Activated CD4-positive, alpha-beta T cell treated with anti-CD3 and anti-CD28 coated beads for 36 hours (primary cell): ENCODE measurements around the gene CFAP74. TPM values are rescaled to one million over a fixed set of nuclear protein-coding genes. Genes with fewer than 3 reads are reported as not detected.

ENCODE experiments used
- ATAC-seq: fragments of 200-7000 bp; cut with Tn5 transposase; one replicate; pipeline ENCODE4 v1.10.0; 2021; ENCODE audit warnings: mild to moderate bottlenecking, moderate library complexity
- CTCF ChIA-PET: fragments of 350-600 bp; sonication (Branson Sonifier 250); formaldehyde crosslinking; loops from one replicate; lab custom pipeline; 2021; ENCODE audit warnings: antibody characterized with exemption; lab: Charles Lee
- POLR2A ChIA-PET: fragments of 350-600 bp; sonication (Branson Sonifier 250); formaldehyde crosslinking; loops from one replicate; lab custom pipeline; 2021; ENCODE audit warnings: antibody characterized with exemption, inconsistent platforms; lab: Charles Lee
- DNase-seq: peaks from one replicate; pipeline ENCODE4 v3.0.0-alpha.2; 2020
- H3K27ac Mint-ChIP-seq: one replicate; pipeline ENCODE4 v1.8.0; 2021; ENCODE audit warnings: mixed read lengths
- H3K27me3 Mint-ChIP-seq: one replicate; pipeline ENCODE4 v1.8.0; 2021; ENCODE audit warnings: mixed read lengths
- H3K36me3 Mint-ChIP-seq: one replicate; pipeline ENCODE4 v1.8.0; 2021; ENCODE audit warnings: low read depth, mixed read lengths
- H3K4me1 Mint-ChIP-seq: one replicate; pipeline ENCODE4 v1.8.0; 2021; ENCODE audit warnings: mixed read lengths
- H3K4me3 Mint-ChIP-seq: one replicate; pipeline ENCODE4 v1.8.0; 2021; ENCODE audit warnings: mild to moderate bottlenecking, moderate library complexity, mixed read lengths
- H3K9me3 Mint-ChIP-seq: one replicate; pipeline ENCODE4 v1.8.0; 2021; ENCODE audit warnings: low read depth, mixed read lengths
- intact Hi-C, 2 experiments: fragments of 100-400 bp; cut with DNase I in 1 of 2; cut with micrococcal nuclease in 1 of 2; formaldehyde crosslinking; loops; one replicate each; pipeline versions ENCODE4 v1.14.2 to v1.15.1; 2022 to 2024; cut with DNase I, micrococcal nuclease
- total RNA-seq, 2 experiments: library from RNA; stranded (reverse); gene quantifications; one replicate each; pipeline ENCODE4 v1.2.3, GENCODE V29; 2021

CFAP74 gene
- total RNA-seq, 2 experiments from 2014 or later: 0.25 TPM; not detected in 1

DNA sequence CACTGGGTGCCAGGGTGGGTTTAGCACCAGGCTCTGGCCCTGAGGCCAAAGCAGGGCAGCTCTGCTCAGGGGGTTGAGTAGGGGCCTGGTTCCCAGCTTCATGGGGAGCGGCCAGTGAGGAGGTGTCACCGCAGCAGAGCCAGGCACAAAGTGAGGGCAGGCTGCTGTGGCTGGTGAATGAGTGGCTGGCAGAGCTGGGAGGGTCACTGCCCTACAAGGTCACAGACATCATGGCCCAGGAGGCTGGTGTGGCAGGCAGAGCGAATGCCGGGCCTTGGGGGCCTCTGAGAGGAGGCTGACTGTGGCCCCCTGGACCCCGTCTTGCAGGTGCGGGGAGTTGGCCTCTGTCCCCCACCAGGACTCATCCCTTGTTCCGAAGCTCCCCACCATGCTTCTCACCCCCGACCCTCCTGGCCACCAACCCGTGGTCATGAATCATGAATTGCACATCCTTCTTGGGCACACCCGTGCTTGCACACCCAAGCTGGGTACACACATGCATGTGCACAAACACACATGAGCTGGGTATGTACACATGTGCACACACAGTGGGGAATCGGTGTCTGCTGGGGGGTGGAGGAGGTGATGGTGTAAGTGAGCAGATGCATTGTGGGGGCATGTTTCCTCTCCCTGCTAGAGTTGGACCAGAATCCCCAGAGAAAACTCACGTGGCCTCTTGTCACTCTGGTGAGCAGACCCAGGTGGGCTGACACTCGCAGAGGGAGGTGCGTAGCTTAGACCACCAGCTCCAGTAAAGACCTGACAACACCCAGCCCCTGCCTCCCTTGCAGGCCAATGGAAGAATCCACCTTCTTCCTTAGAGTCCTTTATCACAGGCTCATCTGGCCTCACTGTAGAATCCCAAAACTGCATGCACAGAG, 107.9 kb downstream of the CFAP74 start:
- Mint-ChIP-seq H3K27ac (no peak overlapping the region), H3K4me1 (peaks cover 26% of the 10 kb centered on the region), H3K36me3 (peaks cover 8% of the 10 kb centered on the region), H3K27me3 (no peaks in the 10 kb centered on the region), H3K4me3 (no peak overlapping the region), H3K9me3 (no peaks in the 10 kb centered on the region)
- intact Hi-C loops: no loop called here
- ATAC-seq (no peak), DNase-seq (no peak)
- POLR2A ChIA-PET: no interaction called here
- CTCF ChIA-PET: interaction anchor here (0.6 to 1.9 kb wide), 3 partner anchors 9 to 13 kb away, joined by 3 to 7 read pairs (median 5); no protein-coding TSS in a partner anchor

DNA sequence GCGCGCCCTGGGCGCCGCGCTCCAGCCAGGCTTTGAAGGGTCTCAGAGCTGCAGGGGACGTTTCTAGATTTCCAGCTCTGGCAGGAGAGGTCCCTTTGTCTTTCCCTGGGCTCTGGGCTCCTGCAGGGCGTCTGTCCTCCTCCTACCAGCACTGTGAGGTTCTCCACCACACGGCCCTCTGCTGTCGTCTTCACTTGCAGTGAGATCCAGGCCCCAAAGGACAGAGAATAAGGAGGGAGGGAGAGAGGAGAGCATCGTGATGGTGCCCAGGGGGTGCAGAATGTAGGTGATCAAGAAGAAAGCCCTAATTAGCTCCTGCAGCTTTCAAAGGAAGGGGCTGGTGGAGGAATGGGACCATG, 108.5 kb downstream of the CFAP74 start:
- ChIA-PET CTCF (interaction anchor here (0.6 to 1.9 kb wide), 3 partner anchors 9 to 14 kb away, joined by 3 to 7 read pairs (median 5); no protein-coding TSS in a partner anchor), POLR2A (no interaction called here)
- H3K9me3 Mint-ChIP-seq: no peaks in the 10 kb centered on the region
- intact Hi-C loops: no loop called here
- DNase-seq (no peak), ATAC-seq (no peak)
- H3K4me3 Mint-ChIP-seq: no peak overlapping the region
- H3K27me3 Mint-ChIP-seq: no peaks in the 10 kb centered on the region
- H3K4me1 Mint-ChIP-seq: peaks cover 26% of the 10 kb centered on the region
- no peak overlapping the region for H3K27ac Mint-ChIP-seq
- peaks cover 8% of the 10 kb centered on the region for H3K36me3 Mint-ChIP-seq

DNA sequence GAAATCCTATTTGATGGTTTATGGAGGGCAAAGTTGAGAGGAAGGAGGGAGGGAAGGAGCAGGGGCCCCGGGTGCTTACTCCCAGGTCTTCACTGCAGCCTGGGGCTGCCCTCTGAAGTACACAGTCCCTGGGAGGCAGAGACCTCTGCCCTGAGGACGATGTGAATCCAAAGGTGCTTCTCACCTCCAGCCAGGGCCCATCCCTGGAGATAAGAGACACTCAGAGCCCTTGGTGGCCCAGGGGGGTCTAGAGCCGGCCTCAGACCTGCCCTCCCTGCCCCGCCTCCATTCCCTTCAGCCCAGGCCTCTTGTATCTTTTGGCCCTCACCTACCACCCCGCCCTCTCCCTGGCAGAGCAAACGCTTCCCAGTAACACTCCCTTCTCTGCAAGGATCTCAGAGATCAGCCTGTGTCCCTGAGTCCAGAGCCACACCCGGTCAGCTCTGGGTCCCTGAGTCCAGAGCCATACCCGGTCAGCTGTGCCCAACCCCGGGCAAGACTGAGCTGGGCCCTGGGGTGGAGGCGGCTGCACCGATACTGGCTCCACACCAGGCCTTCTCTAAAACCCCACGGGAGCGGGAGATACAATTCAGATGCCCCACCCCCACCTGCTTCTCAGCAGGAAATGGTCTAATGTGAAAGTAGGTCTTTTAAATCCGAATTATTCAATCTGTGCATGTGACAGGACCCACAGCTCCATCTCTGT, 109.1 kb downstream of the CFAP74 start:
- DNase-seq (no peak), ATAC-seq (no peak)
- no peaks in the 10 kb centered on the region for H3K9me3 Mint-ChIP-seq
- peaks cover 11% of the 10 kb centered on the region for H3K36me3 Mint-ChIP-seq
- H3K4me3 Mint-ChIP-seq: no peak overlapping the region
- H3K27ac Mint-ChIP-seq: no peak overlapping the region
- no peaks in the 10 kb centered on the region for H3K27me3 Mint-ChIP-seq
- ChIA-PET CTCF (interaction anchor here (0.6 to 1.9 kb wide), 4 partner anchors 10 to 18 kb away, joined by 3 to 7 read pairs (median 4); no protein-coding TSS in a partner anchor), POLR2A (no interaction called here)
- intact Hi-C loops: loop anchor here in 1 of 2 experiments (5.0 kb wide), 1 partner anchor 852 kb away; no protein-coding TSS in a partner anchor
- H3K4me1 Mint-ChIP-seq: peaks cover 26% of the 10 kb centered on the region

DNA sequence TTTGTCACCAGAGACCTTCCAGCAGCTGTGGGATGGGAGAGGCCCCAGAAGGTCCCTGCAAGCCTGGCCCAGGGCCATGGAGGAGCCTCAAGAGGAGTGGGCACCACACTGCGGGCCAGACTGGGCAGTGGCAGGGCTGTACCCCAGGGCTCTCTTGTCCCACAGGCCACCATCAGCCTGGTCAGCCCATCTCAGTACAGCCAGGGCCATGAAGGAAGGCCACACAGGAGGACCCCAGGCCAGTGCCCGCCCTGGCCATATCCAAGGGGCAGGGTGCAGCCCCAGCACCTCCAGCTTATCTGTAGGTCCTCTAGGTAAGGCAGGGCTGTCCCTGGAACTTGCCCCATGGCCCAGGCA, 109.6 kb downstream of the CFAP74 start:
- no peaks in the 10 kb centered on the region for H3K9me3 Mint-ChIP-seq
- ChIA-PET CTCF (interaction anchor here (0.7 kb wide), 1 partner anchor 18 kb away, joined by 3 read pairs; no protein-coding TSS in a partner anchor), POLR2A (no interaction called here)
- ATAC-seq: no peak
- no peaks in the 10 kb centered on the region for H3K27me3 Mint-ChIP-seq
- H3K27ac Mint-ChIP-seq: no peak overlapping the region
- peaks cover 28% of the 10 kb centered on the region for H3K4me1 Mint-ChIP-seq
- intact Hi-C loops: loop anchor here in 1 of 2 experiments (5.0 kb wide), 1 partner anchor 852 kb away; no protein-coding TSS in a partner anchor
- H3K36me3 Mint-ChIP-seq: peaks cover 16% of the 10 kb centered on the region
- H3K4me3 Mint-ChIP-seq: no peak overlapping the region
- DNase-seq: no peak

DNA sequence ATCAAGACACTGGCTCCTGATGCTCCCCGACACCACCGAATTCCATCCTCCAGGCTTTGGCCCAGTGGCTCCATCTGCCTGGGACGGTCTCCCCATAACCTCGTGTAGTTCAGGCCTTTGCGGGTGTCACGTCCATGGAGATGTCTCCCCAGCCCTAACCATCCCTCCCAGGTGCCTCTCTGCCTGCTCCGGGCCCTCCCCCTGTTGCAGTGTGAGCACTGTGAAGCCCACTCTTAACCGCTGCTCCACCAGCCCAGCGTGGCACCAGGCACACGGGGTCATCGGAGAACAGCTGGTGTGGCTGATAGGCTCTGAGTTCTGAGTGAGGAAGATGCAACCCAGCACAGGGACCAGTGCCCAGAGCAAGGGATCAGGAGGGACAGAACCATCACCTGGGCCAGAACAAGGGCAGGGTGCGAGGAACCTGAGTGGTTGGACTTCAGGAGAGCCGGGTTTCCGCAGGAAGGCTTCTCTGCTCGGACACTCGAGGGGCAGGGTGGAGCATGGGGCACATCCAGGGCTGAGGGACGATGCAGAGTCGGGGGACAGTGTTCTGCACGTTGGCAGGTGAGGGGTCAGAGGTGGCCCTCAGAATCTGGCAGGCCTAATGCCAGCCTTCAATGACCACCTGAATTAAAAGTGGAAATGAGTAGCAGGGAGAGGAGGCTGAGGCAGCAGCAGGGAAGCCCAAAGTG, 110.1 kb downstream of the CFAP74 start:
- no peak for ATAC-seq
- peak overlapping the region; percentile 30 for H3K4me3 Mint-ChIP-seq
- peaks cover 18% of the 10 kb centered on the region for H3K36me3 Mint-ChIP-seq
- CTCF ChIA-PET: interaction anchor here (0.7 kb wide), 1 partner anchor 19 kb away, joined by 3 read pairs; no protein-coding TSS in a partner anchor
- intact Hi-C loops: loop anchor here in 1 of 2 experiments (5.0 kb wide), 1 partner anchor 851 kb away; no protein-coding TSS in a partner anchor
- DNase-seq: no peak
- no peaks in the 10 kb centered on the region for H3K9me3 Mint-ChIP-seq
- H3K27me3 Mint-ChIP-seq: no peaks in the 10 kb centered on the region
- no peak overlapping the region for H3K27ac Mint-ChIP-seq
- POLR2A ChIA-PET: no interaction called here
- peaks cover 33% of the 10 kb centered on the region for H3K4me1 Mint-ChIP-seq

DNA sequence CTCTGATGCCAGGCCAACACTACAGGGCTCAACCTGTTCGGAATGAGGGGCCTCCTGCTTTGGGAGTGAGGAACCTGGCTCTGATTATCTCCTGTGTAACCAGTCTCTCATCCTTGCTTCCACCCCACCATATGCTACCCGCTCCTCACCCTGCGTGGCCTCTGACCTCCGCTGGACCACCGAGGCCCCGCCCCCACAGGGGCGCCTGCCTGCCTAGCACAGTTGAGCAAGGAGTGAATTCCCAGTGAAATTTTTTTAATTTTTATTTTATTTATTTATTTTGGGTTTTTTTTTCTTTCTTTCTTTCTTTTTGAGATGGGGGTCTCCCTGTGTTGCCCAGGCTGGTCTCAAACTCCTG, 110.8 kb downstream of the CFAP74 start:
- Mint-ChIP-seq H3K27me3 (no peaks in the 10 kb centered on the region), H3K36me3 (peaks cover 22% of the 10 kb centered on the region), H3K9me3 (no peaks in the 10 kb centered on the region), H3K27ac (peak overlapping the region; percentile 84), H3K4me3 (peak overlapping the region; percentile 88), H3K4me1 (peaks cover 40% of the 10 kb centered on the region)
- DNase-seq (no peak), ATAC-seq (no peak)
- ChIA-PET CTCF (no interaction called here), POLR2A (interaction anchor here (1.2 to 1.8 kb wide), 2 partner anchors 16 to 112 kb away, joined by 3 to 4 read pairs; no protein-coding TSS in a partner anchor)
- intact Hi-C loops: loop anchor here in 1 of 2 experiments (5.0 kb wide), 1 partner anchor 850 kb away; no protein-coding TSS in a partner anchor

DNA sequence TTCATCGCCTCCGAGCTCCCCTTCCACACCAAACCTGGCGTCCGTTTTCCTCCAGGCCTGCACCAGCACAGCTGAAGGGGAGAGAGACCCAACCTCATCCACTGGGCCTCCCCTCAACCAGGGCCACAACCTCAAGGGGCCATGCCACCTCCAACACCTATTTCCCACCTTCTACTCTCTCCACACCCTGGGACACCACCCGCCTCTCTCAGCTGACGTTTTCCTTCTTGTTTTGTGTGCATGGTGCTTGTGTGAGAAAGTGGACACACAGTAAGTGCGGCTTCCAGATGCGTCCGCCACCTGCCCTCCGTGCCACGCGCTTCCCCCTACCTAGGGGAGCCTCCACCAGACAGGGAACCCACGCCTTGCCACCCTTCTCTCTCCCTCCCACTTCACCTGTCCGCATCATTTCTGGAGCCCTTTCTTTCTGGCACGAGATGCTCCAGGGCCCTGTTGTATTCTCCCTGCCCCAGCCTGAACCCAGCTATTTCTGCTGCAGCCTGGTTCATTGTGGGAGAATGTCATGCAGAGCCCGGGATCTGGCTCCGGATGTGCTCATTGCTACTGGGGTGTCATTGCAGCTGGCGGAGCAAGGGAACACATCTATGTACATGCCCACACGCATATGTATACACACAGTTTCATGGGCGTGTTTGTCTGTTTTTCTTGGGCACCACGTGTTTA, 111.4 kb downstream of the CFAP74 start:
- H3K36me3 Mint-ChIP-seq: peaks cover 22% of the 10 kb centered on the region
- peak overlapping the region; percentile 88 for H3K4me3 Mint-ChIP-seq
- H3K4me1 Mint-ChIP-seq: peaks cover 45% of the 10 kb centered on the region
- ATAC-seq: no peak
- ChIA-PET POLR2A (interaction anchor here (1.2 to 1.8 kb wide), 2 partner anchors 17 to 112 kb away, joined by 3 to 4 read pairs; no protein-coding TSS in a partner anchor), CTCF (interaction anchor here (0.6 to 0.8 kb wide), 2 partner anchors 13 to 16 kb away, joined by 3 to 6 read pairs; no protein-coding TSS in a partner anchor)
- intact Hi-C loops: loop anchor here in 1 of 2 experiments (5.0 kb wide), 1 partner anchor 850 kb away; no protein-coding TSS in a partner anchor
- no peaks in the 10 kb centered on the region for H3K27me3 Mint-ChIP-seq
- peak overlapping the region; percentile 84 for H3K27ac Mint-ChIP-seq
- no peaks in the 10 kb centered on the region for H3K9me3 Mint-ChIP-seq
- DNase-seq: no peak

DNA sequence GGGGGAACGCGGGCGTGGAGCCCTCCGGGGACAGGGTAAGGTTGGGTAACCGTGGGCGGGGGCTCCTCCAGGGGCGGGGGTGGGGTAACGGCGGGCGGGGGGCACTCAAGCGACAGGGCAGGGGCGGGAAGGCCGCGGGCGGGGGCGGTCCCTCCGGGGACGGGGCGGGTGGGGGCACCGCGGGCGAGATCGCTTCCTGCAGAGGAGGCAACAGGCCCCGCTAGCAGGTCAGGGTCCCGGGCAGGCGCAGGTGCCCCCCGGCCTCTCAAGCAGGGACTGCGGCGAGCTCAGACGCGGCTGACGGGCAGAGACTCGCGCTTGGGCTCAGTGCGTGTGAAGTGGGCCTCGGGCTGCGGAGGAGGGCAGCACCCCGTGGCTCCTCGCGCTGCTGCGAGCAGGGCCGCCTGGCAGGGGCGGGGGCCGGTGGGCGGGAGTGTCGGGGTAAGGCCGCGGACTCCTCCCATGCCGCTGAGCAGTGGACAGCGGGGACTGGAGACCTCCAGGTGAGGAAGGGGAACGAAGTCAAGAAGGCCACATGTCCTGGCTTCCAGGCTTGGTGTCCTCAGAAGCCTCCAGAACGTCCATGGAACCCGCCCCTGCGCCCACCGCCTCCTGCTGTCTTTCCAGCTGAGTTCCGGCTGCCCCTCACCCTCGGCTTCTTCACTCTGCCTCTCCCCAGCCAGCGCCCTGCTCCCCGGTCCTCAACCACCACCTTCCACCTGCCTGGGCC, 112.1 kb downstream of the CFAP74 start:
- H3K4me1 Mint-ChIP-seq: peaks cover 49% of the 10 kb centered on the region
- no peaks in the 10 kb centered on the region for H3K27me3 Mint-ChIP-seq

DNA sequence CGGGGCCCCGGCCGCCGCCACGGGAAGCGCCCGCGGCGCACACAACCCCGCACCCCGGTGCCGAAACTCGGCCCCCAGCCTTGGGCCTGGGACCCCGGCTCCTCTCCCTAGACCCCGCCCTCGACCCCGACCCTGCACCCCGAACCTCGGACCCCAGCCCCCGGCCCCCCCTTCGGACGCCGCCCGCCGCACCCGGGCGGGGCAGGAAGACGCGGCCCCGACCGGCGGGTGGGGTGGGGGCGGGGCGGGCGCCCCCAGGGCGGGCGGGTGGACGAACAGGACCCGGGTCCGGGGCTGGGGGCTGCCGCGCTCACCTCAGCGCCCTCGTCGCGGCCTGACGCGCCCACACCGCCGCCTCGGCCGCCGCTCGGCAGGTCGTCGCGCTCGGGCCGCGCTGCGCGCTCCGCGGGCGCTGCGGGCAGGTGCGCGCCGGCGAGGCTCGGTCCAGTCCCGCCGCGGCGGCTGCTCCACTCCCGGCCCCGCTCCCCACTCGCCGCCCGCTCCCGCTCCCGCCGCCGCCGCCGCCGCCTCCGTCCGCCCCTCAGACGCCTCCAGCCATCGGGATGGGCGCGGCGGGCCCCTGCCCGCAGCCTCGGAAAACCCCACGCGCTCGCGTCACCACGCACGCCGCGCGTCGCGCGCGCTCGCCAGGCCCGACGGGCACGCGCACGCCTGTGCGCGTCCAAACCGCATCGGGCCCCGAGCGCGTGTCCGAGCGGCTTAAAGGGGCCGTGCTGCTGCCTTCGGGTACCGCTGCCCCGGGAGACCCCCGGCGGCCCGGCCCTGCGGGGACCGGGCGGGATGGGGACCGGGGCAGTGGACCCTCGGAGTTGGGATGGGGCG, 112.9 kb downstream of the CFAP74 start, which contains the start of gene GNB1:
GNB1 (minus strand) TSS at position 582 of the 843 bp plus-strand sequence. CDS start 65,634 bp downstream, outside the sequence.
- Mint-ChIP-seq H3K27me3 (no peaks in the 10 kb centered on the region), H3K4me3 (peak within 1 kb of the TSS; percentile 88), H3K27ac (peak within 1 kb of the TSS; percentile 84), H3K36me3 (peaks cover 24% of the 10 kb centered on the region), H3K4me1 (peaks cover 54% of the 10 kb centered on the region), H3K9me3 (no peaks in the 10 kb centered on the region)
- ATAC-seq (peak; percentile 47), DNase-seq (peak; percentile 91)
- ChIA-PET POLR2A (interaction anchor here (1.8 kb wide), 1 partner anchor 18 kb away, joined by 4 read pairs; no protein-coding TSS in a partner anchor), CTCF (no interaction called here)
- intact Hi-C loops: loop anchor here (1.0 to 5.0 kb wide), 11 partner anchors 16 to 848 kb away; partner anchors contain the start of genes ATAD3B (in 1 of the 2), C1orf159 (in 1 of the 2), CDK11A (in 1 of the 2) and CDK11B (in 1 of the 2)

More for the DNA sequence above, 112.1 kb downstream of the CFAP74 start:
- intact Hi-C loops: loop anchor here (1.0 to 5.0 kb wide), 11 partner anchors 15 to 849 kb away; partner anchors contain the start of genes ATAD3B (in 1 of the 2), C1orf159 (in 1 of the 2), CDK11A (in 1 of the 2) and CDK11B (in 1 of the 2)
- H3K36me3 Mint-ChIP-seq: peaks cover 22% of the 10 kb centered on the region
- ATAC-seq (peak; percentile 52), DNase-seq (peak; percentile 78)
- H3K4me3 Mint-ChIP-seq: peak overlapping the region; percentile 88
- ChIA-PET POLR2A (interaction anchor here (1.2 to 1.8 kb wide), 2 partner anchors 18 to 111 kb away, joined by 3 to 4 read pairs; no protein-coding TSS in a partner anchor), CTCF (interaction anchor here (0.6 to 0.8 kb wide), 2 partner anchors 14 to 16 kb away, joined by 3 to 6 read pairs; no protein-coding TSS in a partner anchor)
- H3K27ac Mint-ChIP-seq: peak overlapping the region; percentile 84
- H3K9me3 Mint-ChIP-seq: no peaks in the 10 kb centered on the region
